ENCODE data around the gene SLC25A22. TPM values are rescaled to one million over a fixed set of nuclear protein-coding genes. Genes with fewer than 3 reads are reported as not detected.

SLC25A22 gene
- total and polyA plus RNA-seq, 9 of the 15 experiments (the other 6 are each of a cell fraction or from before 2014, with no cell fraction given), result 0.41 to 55.4 (median 11.4) TPM

GRCh38 chr11:748007-748359 is 50.1 kb downstream of the SLC25A22 start (continued):
- TF ChIP-seq, protein P1, sequence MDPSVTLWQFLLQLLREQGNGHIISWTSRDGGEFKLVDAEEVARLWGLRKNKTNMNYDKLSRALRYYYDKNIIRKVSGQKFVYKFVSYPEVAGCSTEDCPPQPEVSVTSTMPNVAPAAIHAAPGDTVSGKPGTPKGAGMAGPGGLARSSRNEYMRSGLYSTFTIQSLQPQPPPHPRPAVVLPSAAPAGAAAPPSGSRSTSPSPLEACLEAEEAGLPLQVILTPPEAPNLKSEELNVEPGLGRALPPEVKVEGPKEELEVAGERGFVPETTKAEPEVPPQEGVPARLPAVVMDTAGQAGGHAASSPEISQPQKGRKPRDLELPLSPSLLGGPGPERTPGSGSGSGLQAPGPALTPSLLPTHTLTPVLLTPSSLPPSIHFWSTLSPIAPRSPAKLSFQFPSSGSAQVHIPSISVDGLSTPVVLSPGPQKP (CRISPR knock-in tag; IDR thresholded peaks at IDR 0.05), result no peak
- TF ChIP-seq ZC3H4 (CRISPR knock-in tag; IDR thresholded peaks at IDR 0.05; ENCODE audit: borderline replicate concordance) (no peak), MED1 (CRISPR knock-in tag; IDR thresholded peaks at IDR 0.05; ENCODE audit: borderline replicate concordance) (no peak), ESRRB (CRISPR knock-in tag; IDR thresholded peaks at IDR 0.05; ENCODE audit: borderline replicate concordance) (no peak), ZNF511 (CRISPR knock-in tag; IDR thresholded peaks at IDR 0.05) (0 out of 2 replicates have a peak, but pooled peaks have one; percentile 13), NR1H2 (CRISPR knock-in tag; IDR thresholded peaks at IDR 0.05) (no peak), E2F3 (CRISPR knock-in tag; IDR thresholded peaks at IDR 0.05) (0 out of 2 replicates have a peak, but pooled peaks have one; percentile 75), ELF2 (CRISPR knock-in tag; IDR thresholded peaks at IDR 0.05) (no peak), ZNF347 (CRISPR knock-in tag; IDR thresholded peaks at IDR 0.05; ENCODE audit: low read depth) (no peak), LCOR (CRISPR knock-in tag; IDR thresholded peaks at IDR 0.05) (0 out of 2 replicates have a peak, but pooled peaks have one; percentile 58), MYC (IDR thresholded peaks at IDR 0.05; ENCODE audit: low read depth, low read length) (peak; percentile 62; the same call in 1 of the 2 replicates), MYC (CRISPR knock-in tag; IDR thresholded peaks at IDR 0.05; ENCODE audit: borderline replicate concordance, low read depth) (peak; percentile 59; the same call in 1 of the 2 replicates), ZNF41 (CRISPR knock-in tag; conservative IDR thresholded peaks at IDR 0.05) (no peak), ZNF146 (CRISPR knock-in tag; IDR thresholded peaks at IDR 0.05; ENCODE audit: unreplicated experiment) (no peak), CTBP1 (IDR thresholded peaks at IDR 0.05; ENCODE audit: borderline replicate concordance) (no peak), MCM2 (IDR thresholded peaks at IDR 0.05; ENCODE audit: low read depth) (no peak), FOXM1 (IDR thresholded peaks at IDR 0.05; ENCODE audit: low read depth) (no peak), FOXM1 (CRISPR knock-in tag; IDR thresholded peaks at IDR 0.05; ENCODE audit: low read depth) (0 out of 2 replicates have a peak, but pooled peaks have one; percentile 10), NR2C1 (IDR thresholded peaks at IDR 0.05) (no peak), NR2C1 (tag; IDR thresholded peaks at IDR 0.05) (no peak), TRIM28 (IDR thresholded peaks at IDR 0.05) (no peak), FOXK1 (CRISPR knock-in tag; IDR thresholded peaks at IDR 0.05; ENCODE audit: borderline replicate concordance) (peak; percentile 78), GATAD2B (IDR thresholded peaks at IDR 0.05; ENCODE audit: borderline replicate concordance) (no peak), SREBF1 (IDR thresholded peaks at IDR 0.05; ENCODE audit: borderline replicate concordance, low read depth, low read length) (no peak)
- TF ChIP-seq, protein P2, sequence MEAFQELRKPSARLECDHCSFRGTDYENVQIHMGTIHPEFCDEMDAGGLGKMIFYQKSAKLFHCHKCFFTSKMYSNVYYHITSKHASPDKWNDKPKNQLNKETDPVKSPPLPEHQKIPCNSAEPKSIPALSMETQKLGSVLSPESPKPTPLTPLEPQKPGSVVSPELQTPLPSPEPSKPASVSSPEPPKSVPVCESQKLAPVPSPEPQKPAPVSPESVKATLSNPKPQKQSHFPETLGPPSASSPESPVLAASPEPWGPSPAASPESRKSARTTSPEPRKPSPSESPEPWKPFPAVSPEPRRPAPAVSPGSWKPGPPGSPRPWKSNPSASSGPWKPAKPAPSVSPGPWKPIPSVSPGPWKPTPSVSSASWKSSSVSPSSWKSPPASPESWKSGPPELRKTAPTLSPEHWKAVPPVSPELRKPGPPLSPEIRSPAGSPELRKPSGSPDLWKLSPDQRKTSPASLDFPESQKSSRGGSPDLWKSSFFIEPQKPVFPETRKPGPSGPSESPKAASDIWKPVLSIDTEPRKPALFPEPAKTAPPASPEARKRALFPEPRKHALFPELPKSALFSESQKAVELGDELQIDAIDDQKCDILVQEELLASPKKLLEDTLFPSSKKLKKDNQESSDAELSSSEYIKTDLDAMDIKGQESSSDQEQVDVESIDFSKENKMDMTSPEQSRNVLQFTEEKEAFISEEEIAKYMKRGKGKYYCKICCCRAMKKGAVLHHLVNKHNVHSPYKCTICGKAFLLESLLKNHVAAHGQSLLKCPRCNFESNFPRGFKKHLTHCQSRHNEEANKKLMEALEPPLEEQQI (IDR thresholded peaks at IDR 0.05), result no peak
- TF ChIP-seq, protein P3, sequence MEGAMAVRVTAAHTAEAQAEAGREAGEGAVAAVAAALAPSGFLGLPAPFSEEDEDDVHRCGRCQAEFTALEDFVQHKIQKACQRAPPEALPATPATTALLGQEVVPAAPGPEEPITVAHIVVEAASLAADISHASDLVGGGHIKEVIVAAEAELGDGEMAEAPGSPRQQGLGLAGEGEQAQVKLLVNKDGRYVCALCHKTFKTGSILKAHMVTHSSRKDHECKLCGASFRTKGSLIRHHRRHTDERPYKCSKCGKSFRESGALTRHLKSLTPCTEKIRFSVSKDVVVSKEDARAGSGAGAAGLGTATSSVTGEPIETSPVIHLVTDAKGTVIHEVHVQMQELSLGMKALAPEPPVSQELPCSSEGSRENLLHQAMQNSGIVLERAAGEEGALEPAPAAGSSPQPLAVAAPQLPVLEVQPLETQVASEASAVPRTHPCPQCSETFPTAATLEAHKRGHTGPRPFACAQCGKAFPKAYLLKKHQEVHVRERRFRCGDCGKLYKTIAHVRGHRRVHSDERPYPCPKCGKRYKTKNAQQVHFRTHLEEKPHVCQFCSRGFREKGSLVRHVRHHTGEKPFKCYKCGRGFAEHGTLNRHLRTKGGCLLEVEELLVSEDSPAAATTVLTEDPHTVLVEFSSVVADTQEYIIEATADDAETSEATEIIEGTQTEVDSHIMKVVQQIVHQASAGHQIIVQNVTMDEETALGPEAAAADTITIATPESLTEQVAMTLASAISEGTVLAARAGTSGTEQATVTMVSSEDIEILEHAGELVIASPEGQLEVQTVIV (CRISPR knock-in tag; IDR thresholded peaks at IDR 0.05; ENCODE audit: borderline replicate concordance), result no peak

All from K562 (cell line).